Measurements from ENCODE around the gene AKAP11.

DNA sequence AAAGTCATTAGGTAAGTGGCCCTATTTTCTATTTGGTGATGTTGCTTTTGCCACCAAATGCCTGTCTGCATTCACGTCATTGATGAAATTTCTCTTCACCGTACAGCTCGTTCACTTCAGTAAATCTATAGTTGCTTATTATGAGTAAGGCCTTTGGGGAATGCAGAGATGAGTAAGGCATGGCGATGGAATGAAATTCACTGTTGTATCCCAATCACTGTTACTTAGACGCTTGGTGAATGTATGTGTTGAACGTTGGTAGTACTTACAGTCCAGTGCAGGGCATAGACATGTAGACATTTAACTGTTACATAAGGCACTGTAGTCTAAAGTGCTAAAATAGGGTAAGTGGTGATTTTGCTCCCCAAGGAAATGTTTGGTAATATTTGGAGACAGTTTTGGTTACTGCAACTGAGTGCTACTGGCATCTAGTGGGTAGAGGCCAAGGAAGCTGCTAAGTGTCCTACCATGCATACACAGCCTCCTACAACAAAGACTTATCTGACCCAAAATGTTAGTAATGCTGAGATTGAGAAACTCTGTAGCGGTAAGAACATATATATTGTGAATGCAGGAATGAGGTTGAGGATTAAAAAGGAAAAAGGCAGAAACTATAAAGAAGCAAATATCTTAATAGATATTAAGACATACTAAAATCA lies 5.8 kb downstream of the AKAP11 start:
- TF ChIP-seq, protein P1, sequence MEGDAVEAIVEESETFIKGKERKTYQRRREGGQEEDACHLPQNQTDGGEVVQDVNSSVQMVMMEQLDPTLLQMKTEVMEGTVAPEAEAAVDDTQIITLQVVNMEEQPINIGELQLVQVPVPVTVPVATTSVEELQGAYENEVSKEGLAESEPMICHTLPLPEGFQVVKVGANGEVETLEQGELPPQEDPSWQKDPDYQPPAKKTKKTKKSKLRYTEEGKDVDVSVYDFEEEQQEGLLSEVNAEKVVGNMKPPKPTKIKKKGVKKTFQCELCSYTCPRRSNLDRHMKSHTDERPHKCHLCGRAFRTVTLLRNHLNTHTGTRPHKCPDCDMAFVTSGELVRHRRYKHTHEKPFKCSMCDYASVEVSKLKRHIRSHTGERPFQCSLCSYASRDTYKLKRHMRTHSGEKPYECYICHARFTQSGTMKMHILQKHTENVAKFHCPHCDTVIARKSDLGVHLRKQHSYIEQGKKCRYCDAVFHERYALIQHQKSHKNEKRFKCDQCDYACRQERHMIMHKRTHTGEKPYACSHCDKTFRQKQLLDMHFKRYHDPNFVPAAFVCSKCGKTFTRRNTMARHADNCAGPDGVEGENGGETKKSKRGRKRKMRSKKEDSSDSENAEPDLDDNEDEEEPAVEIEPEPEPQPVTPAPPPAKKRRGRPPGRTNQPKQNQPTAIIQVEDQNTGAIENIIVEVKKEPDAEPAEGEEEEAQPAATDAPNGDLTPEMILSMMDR (conservative IDR thresholded peaks at IDR 0.05; ENCODE audit: low read depth, low read length), result no peak
- TF ChIP-seq FOS (IDR thresholded peaks at IDR 0.05; ENCODE audit: low read depth, low read length) (no peak), ELK1 (IDR thresholded peaks at IDR 0.05; ENCODE audit: borderline replicate concordance, low read depth, low read length) (no peak), MXI1 (IDR thresholded peaks at IDR 0.05; ENCODE audit: borderline replicate concordance, low read depth, low read length) (no peak), BHLHE40 (IDR thresholded peaks at IDR 0.05; ENCODE audit: low read depth, low read length) (no peak), RFX5 (IDR thresholded peaks at IDR 0.05; ENCODE audit: low read depth, low read length) (no peak), POLR2A (IDR thresholded peaks at IDR 0.05; ENCODE audit: low read depth, low read length) (no peak), USF2 (IDR thresholded peaks at IDR 0.05; ENCODE audit: low read depth, low read length) (no peak), RAD21 (IDR thresholded peaks at IDR 0.05; ENCODE audit: low read length) (no peak), RCOR1 (IDR thresholded peaks at IDR 0.05; ENCODE audit: insufficient replicate concordance, low read length) (no peak), NFE2L2 (IDR thresholded peaks at IDR 0.05; ENCODE audit: low read depth, low read length) (no peak)

Measured in IMR-90 (cell line).